Uterus (tissue), 2 donors: ENCODE results near the gene ARMH4.

ENCODE experiments used
- CTCF ChIP-seq, 4 experiments: fragments of 200-600 bp in 2 of 4; fragments of 450-650 bp in 2 of 4; sonication (generic) in 2 of 4; IDR thresholded peaks; one replicate each; pipeline ENCODE4 v1.5.1; 2016 to 2019; ENCODE audit warnings: antibody characterized with exemption in 4 of 4, mild to moderate bottlenecking in 2 of 4, moderate library complexity in 1 of 4
- POLR2A ChIP-seq, 2 donors: fragments of 450-650 bp; IDR thresholded peaks; one replicate each; pipeline ENCODE4 v1.6.1; 2016; ENCODE audit warnings: antibody characterized with exemption in 2 of 2, mild to moderate bottlenecking in 1 of 2, moderate library complexity in 1 of 2

GRCh38 chr14:58059126-58059525 is 92.9 kb downstream of the ARMH4 start:
- TF ChIP-seq CTCF (IDR thresholded peaks at IDR 0.05) (no peak), POLR2A (IDR thresholded peaks at IDR 0.05) (no peak)
